D341Med (cell line): Measurements from ENCODE around the gene PLCD3.

Source experiments
- DNase-seq: peaks from one replicate; pipeline ENCODE4 v3.0.0; 2012; ENCODE audit warnings: low spot score

Gene PLCD3

GRCh38 chr17:45117848-45118646 lies 14.3 kb downstream of the PLCD3 start:
- DNase-seq, result no peak

DNA sequence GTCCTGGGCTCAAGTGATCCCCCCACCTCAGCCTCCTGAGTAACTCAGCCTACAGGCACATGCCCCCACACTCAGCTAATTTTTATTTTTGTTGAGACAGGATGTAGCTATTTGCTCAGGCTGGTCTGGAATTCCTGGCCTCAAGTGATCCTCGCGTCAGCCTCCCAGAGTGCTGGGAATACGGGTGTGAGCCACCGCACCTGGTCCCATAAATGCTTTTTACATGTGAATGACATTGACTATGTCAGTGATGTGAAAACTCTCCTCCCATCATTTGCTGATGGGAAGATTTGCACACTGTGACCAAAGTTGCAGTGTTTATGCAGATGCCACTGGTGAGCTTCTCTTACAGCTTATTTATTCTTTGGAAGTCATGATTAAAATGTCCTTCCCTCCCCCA lies 15.0 kb downstream of the PLCD3 start:
- DNase-seq, result no peak

DNA sequence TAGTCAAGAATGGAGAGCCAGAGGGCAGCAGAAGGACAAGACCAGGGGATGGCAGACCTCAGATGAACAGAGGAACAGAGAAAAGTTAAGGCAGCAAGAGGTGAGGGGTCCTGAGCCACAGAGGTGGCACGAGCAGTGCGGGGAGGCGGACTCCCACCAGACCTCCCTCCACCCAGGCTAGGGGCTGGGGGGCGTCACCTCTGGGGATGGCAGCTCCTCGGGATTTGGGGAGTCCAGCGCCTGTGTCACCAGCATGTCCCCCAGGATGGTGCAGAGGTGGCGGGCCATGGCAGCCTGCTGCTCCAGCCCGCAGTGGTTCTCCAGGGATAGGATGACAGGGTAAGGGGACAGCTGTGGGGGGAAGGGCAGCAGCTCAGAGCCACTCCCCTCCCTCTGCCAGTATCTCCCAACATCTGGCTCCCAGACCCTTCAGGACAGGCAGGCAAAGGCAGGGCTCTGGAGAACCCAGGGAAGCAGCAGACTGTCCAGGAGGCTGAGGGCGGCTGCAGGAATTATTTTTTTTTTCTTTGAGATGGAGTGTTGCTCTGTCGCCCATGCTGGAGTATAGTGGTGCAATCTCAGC lies 15.8 kb downstream of the PLCD3 start:
- no peak for DNase-seq

- no peak for DNase-seq
Observed at GRCh38 chr17:45115871-45116270, 16.4 kb downstream of the PLCD3 start.

DNA sequence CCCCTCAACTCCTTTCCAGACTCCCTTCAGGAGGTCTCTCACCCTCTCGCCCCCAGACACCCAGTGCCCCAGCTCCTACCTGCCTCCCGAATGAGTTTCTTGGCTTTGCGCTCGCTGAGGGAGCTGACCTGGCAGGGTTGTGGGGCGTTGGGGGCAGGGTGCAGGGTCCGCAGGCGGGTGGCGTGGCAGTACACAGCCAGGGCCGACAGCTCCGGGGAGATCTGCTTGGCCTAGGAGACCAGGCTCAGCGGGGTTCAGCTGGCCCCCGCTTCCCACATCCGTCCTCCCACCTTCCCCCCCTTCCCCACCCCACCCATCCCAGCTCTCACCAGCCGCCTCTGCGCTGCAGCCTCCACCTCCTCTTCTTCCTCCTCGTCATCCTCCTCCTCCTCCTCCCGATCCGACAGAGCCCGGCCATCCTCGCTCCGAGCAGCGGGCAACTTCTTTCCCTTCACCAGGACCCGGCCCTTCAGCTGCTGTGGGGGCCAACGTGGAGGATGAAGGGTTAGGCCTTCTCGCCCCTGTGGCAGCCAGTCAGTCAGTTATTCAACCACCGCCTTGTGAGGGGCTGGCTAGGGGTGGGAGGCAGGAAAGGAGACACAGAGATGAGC lies 17.2 kb downstream of the PLCD3 start:
- no peak for DNase-seq

GRCh38 chr17:45114117-45114932 lies 18.0 kb downstream of the PLCD3 start:
- no peak for DNase-seq

- DNase-seq, result no peak
Observed at GRCh38 chr17:45113424-45113754, 18.9 kb downstream of the PLCD3 start.

DNA sequence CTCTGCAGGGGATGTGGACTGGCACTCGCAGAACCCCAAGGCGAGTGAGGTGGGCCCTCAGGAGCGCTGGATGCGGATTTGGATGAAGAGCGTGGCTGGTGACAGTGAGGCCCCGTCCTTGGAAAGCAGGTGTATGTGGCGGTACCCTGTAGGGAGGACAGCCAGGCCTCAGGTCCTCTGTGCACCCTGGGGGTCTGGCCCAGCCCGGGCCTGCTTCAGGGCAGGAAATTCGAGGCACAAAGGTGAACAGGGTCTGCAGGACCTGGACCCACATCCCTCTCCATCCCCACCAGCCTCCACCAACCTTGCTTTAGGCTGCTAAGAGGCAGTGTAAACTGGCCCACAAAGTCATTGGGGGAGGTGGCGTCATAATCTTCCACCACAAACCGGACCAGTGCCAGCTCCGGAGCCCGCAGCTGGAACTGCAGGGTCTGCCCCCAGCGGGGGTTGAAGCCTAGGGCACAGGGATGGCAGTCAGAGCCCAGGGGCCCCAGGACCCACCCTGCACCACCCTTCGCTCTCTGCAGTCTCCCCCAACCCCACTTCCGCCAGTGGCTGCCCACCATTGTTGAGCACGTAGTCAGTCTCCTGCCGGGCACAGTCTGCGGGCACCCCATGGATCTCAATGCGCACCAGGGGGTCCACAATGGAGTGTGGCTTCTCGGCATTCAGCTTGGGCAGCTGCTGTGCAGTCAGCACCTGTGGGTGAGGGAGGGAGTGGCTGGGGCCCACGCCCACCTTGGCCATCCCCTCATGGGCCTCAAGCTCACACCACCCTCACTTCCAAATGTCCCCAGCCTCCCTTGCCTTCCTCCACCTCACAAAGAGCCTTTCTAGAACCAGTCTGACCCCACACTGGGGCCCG lies 19.5 kb downstream of the PLCD3 start:
- no peak for DNase-seq

DNA sequence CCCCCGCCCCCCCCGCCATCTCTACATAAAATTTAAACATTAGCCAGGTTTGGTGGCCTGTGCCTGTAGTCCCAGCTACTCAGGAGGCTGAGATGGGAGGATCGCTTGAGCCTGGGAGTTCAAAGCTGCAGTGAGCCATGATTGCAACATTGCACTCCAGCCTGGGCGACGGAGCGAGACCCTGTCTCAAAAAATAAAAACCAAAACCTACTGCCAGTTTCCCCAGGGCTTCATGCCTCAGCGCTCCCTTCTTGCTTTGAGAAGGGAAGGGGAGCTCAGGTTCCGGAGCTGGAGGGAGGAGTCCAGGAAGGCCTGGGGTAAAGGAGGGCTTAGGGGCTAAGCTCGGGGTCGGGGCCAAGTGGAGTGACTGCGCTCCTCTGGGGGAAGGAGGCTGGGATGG lies 20.5 kb downstream of the PLCD3 start:
- DNase-seq, result no peak

GRCh38 chr17:45110676-45111611 lies 21.4 kb downstream of the PLCD3 start:
- DNase-seq, result no peak

DNA sequence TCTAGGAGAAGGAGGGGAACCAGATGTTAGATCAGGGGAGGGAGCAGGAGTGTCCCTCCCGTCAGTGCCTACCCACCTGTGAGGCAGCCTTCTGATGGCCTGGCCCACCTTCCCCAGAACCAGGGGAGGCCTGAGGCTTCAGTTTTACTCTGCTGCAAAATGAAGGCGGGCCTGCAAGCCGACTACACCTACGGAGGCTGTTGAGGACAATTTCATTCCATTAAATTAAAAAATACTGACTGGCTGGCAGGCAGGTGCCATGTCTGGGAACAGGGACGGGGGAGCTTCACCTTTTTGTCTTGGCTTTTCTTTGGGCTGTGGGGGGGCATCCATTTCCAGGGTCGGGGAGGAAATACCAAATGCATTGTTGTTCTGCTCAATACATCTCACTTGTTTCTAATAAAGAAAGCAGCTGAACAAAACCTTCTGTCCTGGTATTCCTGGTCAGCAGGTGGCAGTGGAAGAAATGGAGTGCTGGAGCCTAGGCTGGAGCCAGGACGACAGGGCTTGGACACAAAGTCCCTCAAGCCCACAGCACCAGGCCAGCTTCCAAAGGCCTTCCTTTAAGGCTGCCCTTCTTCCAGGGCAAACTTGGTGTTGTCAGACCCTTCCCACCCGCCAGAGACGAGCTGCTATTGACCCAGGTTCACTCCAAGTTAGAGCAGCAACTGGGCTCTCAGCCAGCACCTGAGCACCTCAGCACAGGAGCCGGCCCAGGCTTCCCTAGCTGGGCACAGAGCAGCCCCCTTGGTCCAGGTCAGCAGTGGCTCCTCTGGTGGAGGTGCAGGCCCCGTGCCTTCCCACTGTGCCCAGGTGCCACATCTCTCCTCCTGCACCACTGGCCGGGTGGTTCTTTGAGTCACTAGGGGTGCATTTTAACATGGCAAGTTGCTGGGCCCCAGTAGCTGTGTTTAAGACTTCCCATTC lies 23.5 kb downstream of the PLCD3 start:
- DNase-seq, result no peak

DNA sequence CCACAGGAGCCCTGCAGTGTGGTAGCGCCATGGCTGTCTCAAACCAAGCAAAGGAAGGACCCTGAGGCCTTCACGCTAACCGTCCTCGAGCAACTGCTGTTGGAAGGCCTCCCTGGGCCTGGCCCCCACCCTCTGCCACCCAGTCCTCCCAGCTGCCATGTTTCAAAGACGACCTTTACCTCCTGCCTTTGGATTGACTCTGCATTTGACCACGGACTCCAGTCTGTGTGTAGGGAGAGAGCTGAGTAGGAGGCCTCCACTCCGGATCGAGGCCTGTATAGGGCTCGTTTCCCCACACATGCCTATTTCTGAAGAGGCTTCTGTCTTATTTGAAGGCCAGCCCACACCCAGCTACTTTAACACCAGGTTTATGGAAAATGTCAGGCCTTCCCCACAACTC lies 24.3 kb downstream of the PLCD3 start:
- DNase-seq, result no peak

DNA sequence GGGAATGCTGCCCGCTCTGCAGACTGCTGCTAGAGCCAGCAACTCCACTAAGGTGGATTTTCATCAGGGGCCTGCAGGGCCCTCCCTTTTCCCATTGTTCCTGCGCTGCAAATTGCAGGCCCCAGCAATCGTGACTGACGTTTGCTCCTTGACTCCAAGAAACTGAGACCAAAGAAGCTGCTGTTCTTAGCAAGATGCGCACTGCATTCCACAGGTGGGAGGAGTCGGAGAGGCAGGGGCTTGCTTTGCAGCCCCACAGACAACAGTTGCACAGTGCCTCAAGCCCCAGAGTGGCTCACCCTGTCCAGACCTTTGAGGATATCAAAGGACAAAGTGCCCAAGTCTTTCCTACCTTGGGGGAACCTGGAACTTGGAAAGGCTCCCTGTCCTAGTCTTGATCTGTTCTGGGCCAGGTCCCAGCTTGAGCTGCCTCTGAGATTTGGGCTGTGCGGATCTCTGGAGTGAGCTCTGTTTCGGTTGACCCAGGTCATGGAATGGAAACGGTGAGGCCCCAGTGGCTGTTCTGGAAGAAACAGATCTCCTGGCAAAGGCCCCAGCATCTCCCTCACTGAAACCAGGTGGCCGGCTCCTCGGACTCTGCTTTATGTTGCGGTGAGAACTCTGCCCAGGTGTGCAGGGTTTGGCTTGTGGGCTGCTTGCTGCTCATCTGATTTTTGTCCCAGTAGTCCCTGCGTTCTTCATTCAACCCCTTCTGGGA lies 24.9 kb downstream of the PLCD3 start:
- no peak for DNase-seq

DNA sequence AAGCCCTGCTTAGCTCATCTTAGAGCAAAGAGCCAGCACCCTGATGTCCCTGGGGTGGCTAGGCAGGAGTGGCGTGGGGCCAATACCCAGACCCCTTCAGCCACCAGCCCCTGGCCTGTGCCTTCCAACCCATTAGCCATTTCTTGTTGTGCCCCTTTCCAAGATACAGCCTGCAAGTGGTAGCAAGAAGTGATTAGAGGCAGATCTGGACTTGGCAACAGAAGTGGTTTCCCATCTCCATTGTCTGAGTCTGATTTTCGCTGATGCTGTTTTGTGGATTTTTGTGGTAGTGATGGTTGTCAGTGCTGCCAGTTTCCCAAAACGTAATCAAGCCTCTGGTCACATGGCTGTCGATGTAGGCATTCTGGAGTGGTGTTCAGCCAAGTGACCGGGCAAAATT lies 25.7 kb downstream of the PLCD3 start:
- no peak for DNase-seq

DNA sequence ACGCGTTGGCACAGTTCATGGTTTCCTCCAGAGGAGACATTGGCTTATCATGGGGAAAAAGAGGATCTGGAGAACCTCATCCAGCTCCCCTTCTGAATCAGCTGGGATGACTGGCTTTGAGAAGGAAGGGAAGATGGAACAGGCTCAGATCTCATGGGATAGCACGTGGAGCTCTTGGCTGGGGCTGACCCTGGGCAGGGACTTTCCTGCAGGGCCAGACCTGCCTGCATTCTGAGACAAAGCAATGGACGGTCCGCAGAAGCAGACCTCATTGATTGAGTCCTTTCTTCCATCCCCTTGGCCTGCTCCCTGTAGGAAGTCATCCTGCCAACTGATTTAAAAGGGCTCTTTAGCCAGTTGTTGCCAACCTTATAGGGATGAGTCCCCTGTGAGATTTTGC lies 26.2 kb downstream of the PLCD3 start:
- DNase-seq, result no peak

- DNase-seq, result no peak
Observed at GRCh38 chr17:45104907-45105624, 27.2 kb downstream of the PLCD3 start.

- no peak for DNase-seq
Observed at GRCh38 chr17:45104497-45104896, 27.8 kb downstream of the PLCD3 start.

- DNase-seq, result no peak
Observed at GRCh38 chr17:45104029-45104428, 28.3 kb downstream of the PLCD3 start.
